Astrocyte (in vitro differentiated cells and primary cell): ENCODE data around the gene ZDHHC17. TPM values are rescaled to one million over a fixed set of nuclear protein-coding genes. Genes with fewer than 3 reads are reported as not detected.
"Not testable (repeated sequence)": the region's sequence is repeated elsewhere in the genome, so short reads cannot be mapped to it uniquely, and the experiment has no call there.

Experiments
- DNase-seq: peaks from one replicate; pipeline ENCODE4 v3.0.0-alpha.2; 2010; ENCODE audit warnings: low read depth
- FAIRE-seq: peaks from 2 replicates; lab custom pipeline; 2011; peaks lifted over from hg19 to GRCh38; lab: Jason Lieb, UNC
- H2AFZ ChIP-seq: 2 replicates; pipeline ENCODE4 v1.6.0; 2012; ENCODE audit warnings: low read depth, low read length, inconsistent platforms
- H3K27ac ChIP-seq: 2 replicates; pipeline ENCODE4 v1.5.1; 2011; ENCODE audit warnings: low read depth, low read length, inconsistent platforms
- H3K27me3 ChIP-seq: 2 replicates; pipeline ENCODE4 v1.6.0; 2011; ENCODE audit warnings: low read length, inconsistent platforms; ENCODE audit not compliant: insufficient read depth
- H3K36me3 ChIP-seq: 2 replicates; pipeline ENCODE4 v1.5.1; 2011; ENCODE audit warnings: low read length, inconsistent platforms; ENCODE audit not compliant: insufficient read depth
- H3K4me1 ChIP-seq: 2 replicates; pipeline ENCODE4 v1.5.1; 2011; ENCODE audit warnings: low read length, inconsistent platforms; ENCODE audit not compliant: insufficient read depth
- H3K4me2 ChIP-seq: 2 replicates; pipeline ENCODE4 v1.6.0; 2012; ENCODE audit warnings: low read length, inconsistent platforms
- H3K4me3 ChIP-seq: 2 replicates; pipeline ENCODE4 v1.5.1; 2011; ENCODE audit warnings: low read depth, mild to moderate bottlenecking, low read length, inconsistent platforms; ENCODE audit not compliant: insufficient read depth
- H3K79me2 ChIP-seq: 2 replicates; pipeline ENCODE4 v1.6.0; 2012; ENCODE audit warnings: mild to moderate bottlenecking, low read length, inconsistent platforms; ENCODE audit not compliant: insufficient read depth
- H3K9ac ChIP-seq: 2 replicates; pipeline ENCODE4 v1.6.0; 2012; ENCODE audit warnings: mild to moderate bottlenecking, low read length, inconsistent platforms
- H3K9me3 ChIP-seq: 2 replicates; pipeline ENCODE4 v1.5.1; 2012; ENCODE audit warnings: low read depth, mild to moderate bottlenecking, low read length, inconsistent platforms; ENCODE audit not compliant: insufficient read depth
- H4K20me1 ChIP-seq: 2 replicates; pipeline ENCODE4 v1.6.0; 2012; ENCODE audit warnings: low read length, inconsistent platforms; ENCODE audit not compliant: insufficient read depth
- H3K27ac Mint-ChIP-seq: one replicate; pipeline ENCODE4 v1.8.0; 2021; ENCODE audit warnings: mild to moderate bottlenecking, mixed read lengths; ENCODE audit not compliant: unreplicated experiment
- H3K27me3 Mint-ChIP-seq: one replicate; pipeline ENCODE4 v1.8.0; 2021; ENCODE audit warnings: low read depth, mixed read lengths; ENCODE audit not compliant: unreplicated experiment
- H3K36me3 Mint-ChIP-seq: one replicate; pipeline ENCODE4 v1.8.0; 2021; ENCODE audit warnings: low read depth, mixed read lengths; ENCODE audit not compliant: unreplicated experiment
- H3K4me1 Mint-ChIP-seq: one replicate; pipeline ENCODE4 v1.8.0; 2021; ENCODE audit warnings: low read depth, mixed read lengths; ENCODE audit not compliant: unreplicated experiment
- H3K4me3 Mint-ChIP-seq: one replicate; pipeline ENCODE4 v1.8.0; 2021; ENCODE audit warnings: mild to moderate bottlenecking, moderate library complexity, mixed read lengths; ENCODE audit not compliant: unreplicated experiment
- H3K9me3 Mint-ChIP-seq: one replicate; pipeline ENCODE4 v1.8.0; 2021; ENCODE audit warnings: mild to moderate bottlenecking, mixed read lengths; ENCODE audit not compliant: unreplicated experiment
- EZH2 ChIP-seq: IDR thresholded peaks from 2 replicates; pipeline ENCODE4 v1.6.1; 2012; ENCODE audit warnings: mild to moderate bottlenecking, low read length, inconsistent platforms; ENCODE audit not compliant: insufficient read depth
- total RNA-seq: library from RNA; stranded (reverse); gene quantifications from 2 replicates; pipeline ENCODE4 v1.2.1, GENCODE V29; 2021
- TF ChIP-seq, protein P1 (sequence below): IDR thresholded peaks from 2 replicates; pipeline ENCODE4 v1.5.1; 2011; ENCODE audit warnings: low read depth, mild to moderate bottlenecking, inconsistent platforms, low read length, moderate library complexity; ENCODE audit not compliant: insufficient read depth

Gene ZDHHC17
- total RNA-seq, 1 donor from 2014 or later = 77.5 TPM

DNA sequence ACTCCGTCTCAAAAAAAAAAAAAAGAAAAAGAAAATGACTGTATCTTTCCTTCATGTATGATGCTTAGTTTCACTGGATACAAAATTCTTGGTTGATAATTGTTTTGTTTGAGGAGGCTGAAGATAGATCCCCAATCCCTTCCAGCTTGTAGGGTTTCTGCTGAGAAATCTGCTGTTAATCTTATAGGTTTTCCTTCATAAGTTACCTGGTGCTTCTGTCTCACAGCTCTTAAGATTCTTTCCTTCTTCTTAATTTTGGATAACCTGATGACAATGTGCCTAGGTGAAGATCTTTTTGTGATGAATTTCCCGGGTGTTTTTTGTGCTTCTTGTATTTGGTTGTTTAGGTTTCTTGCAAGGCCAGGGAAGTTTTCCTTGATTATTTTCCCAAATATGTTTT lies 26.2 kb upstream of the ZDHHC17 start:
- H3K4me2 ChIP-seq, H3K27ac ChIP-seq, H3K36me3 Mint-ChIP-seq, H3K27ac Mint-ChIP-seq, H3K4me3 Mint-ChIP-seq, H3K4me3 ChIP-seq, H3K4me1 Mint-ChIP-seq, H3K27me3 Mint-ChIP-seq, H3K9ac ChIP-seq, H3K27me3 ChIP-seq, DNase-seq, H3K36me3 ChIP-seq, H3K4me1 ChIP-seq, FAIRE-seq, H2AFZ ChIP-seq, H4K20me1 ChIP-seq, H3K79me2 ChIP-seq, H3K9me3 ChIP-seq: not testable (repeated sequence)
- H3K9me3 Mint-ChIP-seq = peaks cover 31% of the 10 kb centered on the region

DNA sequence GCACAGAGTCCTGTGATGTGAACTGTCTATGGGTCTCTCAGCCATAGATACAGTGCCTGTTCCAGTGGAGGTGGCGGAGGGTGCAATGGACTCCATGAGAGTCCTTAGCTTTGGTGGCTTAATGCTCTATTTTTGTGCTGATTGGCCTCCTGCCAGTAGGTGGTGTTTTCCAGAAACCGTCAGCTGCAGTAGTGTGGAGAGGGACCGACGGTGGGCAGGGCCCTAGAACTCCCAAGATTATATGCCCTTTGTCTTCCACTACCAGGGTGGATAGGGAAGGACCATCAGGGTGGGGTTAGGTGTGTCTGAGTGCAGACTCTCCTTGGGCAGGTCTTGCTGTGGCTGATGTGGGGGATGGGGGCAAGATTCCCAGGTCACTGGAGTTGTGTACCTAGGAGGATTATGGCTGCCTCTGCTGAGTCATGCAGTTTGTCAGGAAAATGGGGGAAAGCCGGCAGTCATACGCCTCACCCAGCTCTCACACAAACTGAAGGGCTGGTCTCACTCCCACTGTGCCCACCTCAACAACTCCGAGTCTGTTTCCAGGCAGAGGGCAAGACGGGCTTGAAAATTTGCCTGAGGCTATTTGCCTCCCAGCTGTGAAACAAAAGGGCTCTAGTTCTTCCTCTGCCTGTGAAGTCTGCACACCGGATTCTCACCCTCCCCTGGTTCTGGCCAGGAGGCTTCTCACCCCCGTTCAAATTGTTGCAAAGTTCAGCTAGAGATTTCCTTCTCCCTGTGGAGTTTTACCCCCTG lies 24.9 kb upstream of the ZDHHC17 start:
- Mint-ChIP-seq H3K27ac (no peak overlapping the region), H3K4me3 (no peak overlapping the region), H3K27me3 (no peaks in the 10 kb centered on the region), H3K4me1 (no peaks in the 10 kb centered on the region), H3K9me3 (peaks cover 22% of the 10 kb centered on the region), H3K36me3 (peaks cover 5% of the 10 kb centered on the region)
- TF ChIP-seq, protein P1, sequence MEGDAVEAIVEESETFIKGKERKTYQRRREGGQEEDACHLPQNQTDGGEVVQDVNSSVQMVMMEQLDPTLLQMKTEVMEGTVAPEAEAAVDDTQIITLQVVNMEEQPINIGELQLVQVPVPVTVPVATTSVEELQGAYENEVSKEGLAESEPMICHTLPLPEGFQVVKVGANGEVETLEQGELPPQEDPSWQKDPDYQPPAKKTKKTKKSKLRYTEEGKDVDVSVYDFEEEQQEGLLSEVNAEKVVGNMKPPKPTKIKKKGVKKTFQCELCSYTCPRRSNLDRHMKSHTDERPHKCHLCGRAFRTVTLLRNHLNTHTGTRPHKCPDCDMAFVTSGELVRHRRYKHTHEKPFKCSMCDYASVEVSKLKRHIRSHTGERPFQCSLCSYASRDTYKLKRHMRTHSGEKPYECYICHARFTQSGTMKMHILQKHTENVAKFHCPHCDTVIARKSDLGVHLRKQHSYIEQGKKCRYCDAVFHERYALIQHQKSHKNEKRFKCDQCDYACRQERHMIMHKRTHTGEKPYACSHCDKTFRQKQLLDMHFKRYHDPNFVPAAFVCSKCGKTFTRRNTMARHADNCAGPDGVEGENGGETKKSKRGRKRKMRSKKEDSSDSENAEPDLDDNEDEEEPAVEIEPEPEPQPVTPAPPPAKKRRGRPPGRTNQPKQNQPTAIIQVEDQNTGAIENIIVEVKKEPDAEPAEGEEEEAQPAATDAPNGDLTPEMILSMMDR = no peak
- TF ChIP-seq EZH2 = no peak
- FAIRE-seq = no peak
- H3K4me1 ChIP-seq = no peaks in the 10 kb centered on the region
- H3K9me3 ChIP-seq = no peaks in the 10 kb centered on the region
- no peak overlapping the region for H3K4me2 ChIP-seq
- no peaks in the 10 kb centered on the region for H3K27me3 ChIP-seq
- no peak overlapping the region for H3K27ac ChIP-seq
- no peaks in the 10 kb centered on the region for H3K36me3 ChIP-seq
- H4K20me1 ChIP-seq = no peaks in the 10 kb centered on the region
- no peak overlapping the region for H2AFZ ChIP-seq
- DNase-seq = no peak
- no peak overlapping the region for H3K9ac ChIP-seq
- H3K79me2 ChIP-seq = no peaks in the 10 kb centered on the region
- no peak overlapping the region for H3K4me3 ChIP-seq

DNA sequence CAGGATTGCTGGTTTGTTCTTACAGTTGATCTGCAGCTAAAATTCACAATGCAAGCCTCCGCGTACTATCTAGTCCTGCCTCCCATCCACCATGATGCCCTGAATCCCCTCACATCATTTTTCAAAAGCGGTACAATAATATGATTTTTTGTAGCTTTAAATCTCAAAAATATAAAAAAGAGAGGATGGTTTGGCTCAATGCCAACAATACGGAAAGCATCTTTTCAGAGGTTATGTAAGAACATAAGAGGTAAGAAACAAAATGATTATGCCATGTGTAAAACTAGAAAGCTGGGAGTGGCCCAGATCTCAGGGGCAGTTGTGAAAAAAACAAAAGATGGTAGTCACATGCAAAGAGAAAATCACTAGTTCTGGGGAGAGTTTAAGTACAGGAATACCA lies 24.0 kb upstream of the ZDHHC17 start:
- Histone ChIP-seq H3K9ac (no peak overlapping the region), H3K27me3 (no peaks in the 10 kb centered on the region), H3K4me2 (no peak overlapping the region), H4K20me1 (no peaks in the 10 kb centered on the region), H2AFZ (no peak overlapping the region), H3K4me1 (no peaks in the 10 kb centered on the region), H3K79me2 (no peaks in the 10 kb centered on the region), H3K4me3 (no peak overlapping the region), H3K9me3 (no peaks in the 10 kb centered on the region), H3K27ac (no peak overlapping the region), H3K36me3 (no peaks in the 10 kb centered on the region)
- Mint-ChIP-seq H3K4me1 (no peaks in the 10 kb centered on the region), H3K4me3 (no peak overlapping the region), H3K27me3 (no peaks in the 10 kb centered on the region), H3K27ac (no peak overlapping the region), H3K36me3 (peaks cover 5% of the 10 kb centered on the region), H3K9me3 (peaks cover 25% of the 10 kb centered on the region)
- FAIRE-seq (no peak), DNase-seq (no peak)
- no peak for TF ChIP-seq EZH2
- TF ChIP-seq, protein P1 = no peak
